Vagina (tissue), 2 donors: ENCODE results near the gene MRPS18B.

ENCODE experiments used
- POLR2A ChIP-seq, 2 donors: fragments of 450-650 bp; IDR thresholded peaks; one replicate each; pipeline ENCODE4 v1.6.1; 2017; ENCODE audit warnings: antibody characterized with exemption in 2 of 2, mild to moderate bottlenecking in 2 of 2, moderate library complexity in 2 of 2
- TF ChIP-seq, protein P1 (sequence below), 3 experiments: fragments of 450-650 bp in 2 of 3; fragments of 200-600 bp in 1 of 3; sonication (generic) in 1 of 3; IDR thresholded peaks; one replicate each; pipeline ENCODE4 v1.5.1; 2017 to 2019; ENCODE audit warnings: antibody characterized with exemption in 3 of 3, mild to moderate bottlenecking in 2 of 3, moderate library complexity in 2 of 3

- TF ChIP-seq, protein P1, sequence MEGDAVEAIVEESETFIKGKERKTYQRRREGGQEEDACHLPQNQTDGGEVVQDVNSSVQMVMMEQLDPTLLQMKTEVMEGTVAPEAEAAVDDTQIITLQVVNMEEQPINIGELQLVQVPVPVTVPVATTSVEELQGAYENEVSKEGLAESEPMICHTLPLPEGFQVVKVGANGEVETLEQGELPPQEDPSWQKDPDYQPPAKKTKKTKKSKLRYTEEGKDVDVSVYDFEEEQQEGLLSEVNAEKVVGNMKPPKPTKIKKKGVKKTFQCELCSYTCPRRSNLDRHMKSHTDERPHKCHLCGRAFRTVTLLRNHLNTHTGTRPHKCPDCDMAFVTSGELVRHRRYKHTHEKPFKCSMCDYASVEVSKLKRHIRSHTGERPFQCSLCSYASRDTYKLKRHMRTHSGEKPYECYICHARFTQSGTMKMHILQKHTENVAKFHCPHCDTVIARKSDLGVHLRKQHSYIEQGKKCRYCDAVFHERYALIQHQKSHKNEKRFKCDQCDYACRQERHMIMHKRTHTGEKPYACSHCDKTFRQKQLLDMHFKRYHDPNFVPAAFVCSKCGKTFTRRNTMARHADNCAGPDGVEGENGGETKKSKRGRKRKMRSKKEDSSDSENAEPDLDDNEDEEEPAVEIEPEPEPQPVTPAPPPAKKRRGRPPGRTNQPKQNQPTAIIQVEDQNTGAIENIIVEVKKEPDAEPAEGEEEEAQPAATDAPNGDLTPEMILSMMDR (IDR thresholded peaks at IDR 0.05), result no peak
- no peak for TF ChIP-seq POLR2A (IDR thresholded peaks at IDR 0.05)
These were observed 27.1 kb upstream of the MRPS18B start for GRCh38 chr6:30590509-30590908.
